ENCODE measurements around the gene TTC8.

TTC8 gene

DNA sequence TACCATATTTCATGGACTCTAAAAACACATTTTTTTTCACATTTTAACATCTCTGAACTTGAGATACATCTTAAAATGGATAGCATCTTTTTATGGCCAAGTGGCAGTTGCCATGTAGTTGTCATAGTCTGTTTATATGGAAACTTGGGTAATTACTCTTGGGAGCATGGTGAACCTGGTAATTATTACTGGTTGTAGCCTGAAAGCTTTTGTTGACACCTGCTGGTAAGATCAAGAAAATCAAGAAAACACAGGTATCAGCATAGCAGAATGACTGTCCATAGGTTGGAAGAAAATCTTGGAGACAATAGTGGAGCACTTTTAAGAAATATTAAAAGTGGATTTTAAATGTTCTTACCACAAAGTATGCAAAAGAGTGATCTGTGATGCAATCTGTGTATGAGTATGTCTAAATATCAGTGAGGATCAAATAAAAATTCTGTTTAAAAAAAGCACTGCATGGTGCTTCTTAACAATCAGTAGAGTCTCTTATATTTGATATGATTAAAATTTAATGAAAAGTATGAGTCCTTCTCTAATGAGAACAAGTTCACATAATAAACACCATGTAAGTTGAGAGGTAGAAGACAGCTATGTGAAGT is 44.2 kb downstream of the TTC8 start:
- DNase-seq (ENCODE audit: low read depth in 2 of 2): no peak

GRCh38 chr14:88870777-88871176 is 46.3 kb downstream of the TTC8 start:
- no peak for DNase-seq (ENCODE audit: low read depth in 2 of 2)

DNA sequence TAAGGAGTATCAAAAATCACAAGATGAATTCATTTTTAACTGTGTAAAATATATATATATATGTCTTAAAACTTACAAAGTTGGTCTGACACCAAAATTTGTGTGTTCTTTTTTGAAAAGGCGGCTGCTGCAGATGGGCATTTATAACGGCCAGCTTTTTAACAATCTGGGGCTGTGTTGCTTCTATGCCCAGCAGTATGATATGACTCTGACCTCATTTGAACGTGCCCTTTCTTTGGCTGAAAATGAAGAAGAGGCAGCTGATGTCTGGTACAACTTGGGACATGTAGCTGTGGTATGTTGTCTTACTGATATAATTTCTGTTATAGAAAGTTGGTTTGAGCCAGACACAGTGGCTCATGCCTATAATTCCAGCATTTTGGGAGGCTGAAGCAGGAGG is 47.0 kb downstream of the TTC8 start:
- no peak for DNase-seq (ENCODE audit: low read depth in 2 of 2)

DNA sequence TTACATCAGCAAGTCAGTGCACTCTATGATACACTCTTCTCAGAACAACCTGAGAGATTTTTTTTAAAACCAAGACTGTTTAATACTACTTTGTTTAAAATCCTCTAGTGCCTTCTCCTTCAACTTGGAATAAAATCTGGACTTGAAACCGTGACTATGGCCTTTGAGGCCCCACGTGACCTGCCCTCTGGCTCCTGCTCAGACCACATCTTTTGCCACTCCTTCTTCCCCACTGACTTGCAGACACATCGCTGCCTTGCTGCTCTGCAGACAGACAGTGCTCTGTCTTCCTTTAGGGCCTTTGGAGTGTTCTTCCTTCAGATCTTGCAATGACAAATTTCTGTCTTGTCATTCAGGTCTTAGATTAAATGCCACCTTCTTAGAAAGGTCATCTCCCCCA is 48.5 kb downstream of the TTC8 start:
- no peak for DNase-seq (ENCODE audit: low read depth in 2 of 2)

DNA sequence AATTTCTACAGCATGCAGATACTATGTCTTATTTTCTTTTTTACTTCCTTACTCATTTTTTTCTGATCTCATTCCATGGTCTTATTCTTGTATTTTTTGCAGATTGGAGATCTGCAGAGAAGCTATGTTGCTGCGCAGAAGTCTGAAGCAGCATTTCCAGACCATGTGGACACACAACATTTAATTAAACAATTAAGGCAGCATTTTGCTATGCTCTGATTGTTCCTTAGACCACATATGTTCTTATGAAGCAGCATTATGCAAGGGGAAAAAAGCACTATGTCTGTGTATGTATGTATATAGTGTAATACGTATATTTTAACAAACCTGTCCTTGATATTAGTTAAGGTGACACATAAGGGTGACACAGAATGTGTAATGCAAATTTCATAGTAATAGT is 52.7 kb downstream of the TTC8 start:
- no peak for DNase-seq (ENCODE audit: low read depth in 2 of 2)

GRCh38 chr14:88879022-88879421 is 54.6 kb downstream of the TTC8 start:
- no peak for DNase-seq (ENCODE audit: low read depth in 2 of 2)

GRCh38 chr14:88882236-88882635 is 57.8 kb downstream of the TTC8 start:
- no peak for DNase-seq (ENCODE audit: low read depth in 2 of 2)

DNA sequence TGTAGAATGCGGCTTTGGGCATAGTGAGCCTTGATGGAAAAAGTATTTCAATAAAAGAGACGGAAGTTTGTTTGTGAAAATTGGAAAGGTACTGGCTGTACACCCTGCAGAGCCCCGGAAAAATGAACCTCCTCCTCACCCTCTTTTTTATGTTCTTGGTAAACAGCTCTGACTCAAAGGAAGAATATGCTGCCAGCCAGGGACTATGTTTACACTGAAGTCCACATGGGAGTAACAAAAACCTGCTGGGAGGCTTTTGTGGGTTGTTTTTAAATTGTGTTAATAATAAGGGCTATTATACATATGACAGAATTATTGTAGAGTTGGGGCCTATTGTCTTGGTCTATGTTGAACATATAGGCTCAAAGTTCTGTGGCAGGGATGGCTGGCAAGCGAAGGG is 70.7 kb downstream of the TTC8 start:
- no peak for DNase-seq (ENCODE audit: low read depth in 2 of 2)

DNA sequence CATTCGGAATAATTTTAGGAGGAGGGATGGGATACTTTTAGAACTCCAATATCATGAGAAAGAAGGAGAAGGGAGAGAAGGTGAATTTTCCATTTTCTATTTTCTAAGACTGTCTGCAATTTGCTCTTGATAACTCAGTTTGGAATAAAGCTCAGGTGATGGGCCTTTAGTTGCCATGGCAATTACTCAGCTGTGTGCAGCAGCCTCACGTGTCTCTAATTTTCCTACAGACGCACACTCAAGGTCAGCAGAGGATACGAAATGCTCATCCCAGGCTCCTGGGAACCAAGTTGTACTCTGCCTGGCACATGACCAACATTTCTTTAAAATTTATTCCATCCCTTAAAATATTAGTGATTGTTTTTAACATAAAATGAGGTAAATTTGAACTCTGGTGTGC is 76.7 kb downstream of the TTC8 start:
- no peak for DNase-seq (ENCODE audit: low read depth in 2 of 2)

- DNase-seq (ENCODE audit: low read depth in 2 of 2): no peak
Observed at GRCh38 chr14:88901991-88902390, 77.5 kb downstream of the TTC8 start.

DNA sequence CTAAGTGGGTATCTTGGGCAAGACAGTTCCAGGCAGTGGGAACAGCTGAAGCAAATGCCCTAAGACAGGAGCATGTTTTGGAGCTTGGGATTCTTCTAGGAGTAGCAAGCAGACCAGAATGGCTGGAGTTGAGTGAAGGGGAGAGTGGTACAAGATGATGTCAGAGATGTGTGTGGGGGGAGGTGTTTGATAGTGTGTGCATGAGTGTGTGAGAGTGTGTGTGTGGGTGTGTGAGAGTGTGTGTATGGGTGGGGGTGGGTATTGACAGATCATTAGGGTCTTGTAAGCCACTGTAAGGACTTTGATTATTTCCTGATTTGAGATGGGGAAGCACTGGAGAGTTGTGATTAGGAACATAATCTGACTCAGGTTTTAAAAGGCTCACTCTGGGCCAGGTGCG is 78.4 kb downstream of the TTC8 start:
- DNase-seq (ENCODE audit: low read depth in 2 of 2): no peak

DNA sequence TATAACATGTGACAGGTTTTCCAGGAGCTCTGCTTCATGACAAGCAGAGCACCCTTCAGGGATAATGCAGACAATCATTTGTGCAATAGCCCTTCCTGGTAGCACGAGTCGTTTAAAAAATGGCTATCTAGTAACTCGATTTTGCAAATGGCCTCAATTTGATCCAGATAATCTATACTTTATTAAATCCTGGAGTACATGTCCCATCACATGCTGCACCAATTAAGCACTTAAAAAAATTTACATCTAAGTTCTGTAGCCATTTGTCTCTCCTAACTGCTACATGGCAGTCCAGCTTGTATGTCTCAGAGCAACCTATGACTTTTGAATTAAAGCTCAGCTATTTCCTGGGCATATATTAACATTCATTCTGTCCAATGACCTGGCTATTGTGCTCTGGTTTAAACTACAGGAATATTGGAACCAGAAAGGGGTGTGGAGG is 79.8 kb downstream of the TTC8 start:
- no peak for DNase-seq (ENCODE audit: low read depth in 2 of 2)

GRCh38 chr14:88904864-88905263 is 80.4 kb downstream of the TTC8 start:
- DNase-seq (ENCODE audit: low read depth in 2 of 2): no peak

DNA sequence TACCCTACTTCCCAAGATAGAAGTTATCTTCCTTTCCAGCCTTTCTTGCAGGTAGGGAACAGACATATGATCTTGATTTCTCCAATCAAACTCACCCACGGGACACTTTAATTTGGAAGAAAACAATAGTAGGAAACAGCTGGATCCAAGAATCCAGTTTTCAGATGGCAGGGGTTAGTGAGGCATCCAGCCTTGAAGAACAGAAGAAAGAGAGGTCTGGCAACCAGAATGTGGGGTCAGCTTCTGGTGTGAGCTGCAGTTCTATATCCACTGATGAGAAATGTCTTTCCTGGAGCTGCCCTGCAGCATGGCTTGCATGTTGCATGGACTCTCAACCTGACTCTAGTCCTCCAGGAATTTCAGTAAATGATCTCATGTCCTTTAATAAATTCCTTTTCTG is 83.8 kb downstream of the TTC8 start:
- no peak for DNase-seq (ENCODE audit: low read depth in 2 of 2)

DNA sequence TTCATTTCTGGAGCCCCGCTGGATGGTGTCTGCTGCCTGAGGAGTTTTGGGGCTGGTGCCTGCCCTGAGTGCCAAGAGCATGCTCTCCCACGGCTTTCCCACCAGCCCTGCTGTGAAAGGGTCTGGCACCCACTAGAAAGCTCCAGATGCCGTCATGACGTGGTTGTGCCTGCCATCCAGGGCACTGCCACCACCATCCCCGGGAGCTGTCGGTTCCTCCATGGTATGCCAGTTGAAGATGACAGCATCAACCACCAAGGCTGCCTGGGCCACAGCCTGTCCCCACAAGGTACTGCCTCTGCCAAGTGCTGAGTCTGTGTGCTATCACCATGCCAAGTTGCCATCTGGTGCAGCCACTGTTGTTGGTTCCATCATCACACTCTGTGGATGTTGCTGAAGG is 85.9 kb downstream of the TTC8 start:
- no peak for DNase-seq (ENCODE audit: low read depth in 2 of 2)

DNA sequence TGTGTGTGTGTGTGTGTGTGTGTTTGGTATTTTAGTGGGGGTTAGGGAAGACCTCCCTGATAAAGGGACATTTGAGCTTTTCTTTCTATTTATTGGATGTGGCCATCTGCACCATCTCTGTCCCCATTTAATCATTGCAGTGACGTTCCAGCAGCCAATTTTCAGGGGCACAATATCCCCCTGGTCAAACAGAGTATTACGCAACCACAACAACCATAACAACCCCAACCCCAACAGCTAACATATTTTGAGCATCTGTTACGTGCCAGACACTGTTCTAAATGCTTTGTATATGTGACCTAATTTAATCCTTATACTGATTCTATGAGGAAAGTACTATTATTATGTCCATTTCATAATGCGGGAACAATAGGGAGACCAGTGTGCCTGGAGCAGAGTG is 87.4 kb downstream of the TTC8 start:
- DNase-seq (ENCODE audit: low read depth in 2 of 2): no peak

DNA sequence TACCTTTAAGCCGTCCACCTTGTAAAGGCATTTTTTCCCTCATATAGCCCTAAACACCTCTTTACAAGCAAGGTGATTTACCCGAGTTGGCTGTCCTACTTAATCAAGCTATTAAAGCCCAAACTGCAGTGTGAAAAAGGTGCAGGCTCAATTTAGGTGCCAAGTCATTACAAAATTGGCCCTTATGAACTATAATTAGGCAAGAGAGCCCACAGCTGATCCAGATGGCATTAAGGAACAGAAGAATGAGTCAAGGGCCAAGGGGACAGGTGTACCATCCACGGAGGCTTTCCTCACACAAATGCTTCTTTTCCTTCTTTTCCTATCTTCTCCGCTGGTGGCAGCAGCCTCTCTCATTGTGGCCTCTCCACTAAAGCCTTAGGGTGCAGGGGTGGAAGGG is 90.5 kb downstream of the TTC8 start:
- DNase-seq (ENCODE audit: low read depth in 2 of 2): no peak

- no peak for DNase-seq (ENCODE audit: low read depth in 2 of 2)
Observed at GRCh38 chr14:88919502-88919901, 95.1 kb downstream of the TTC8 start.

Measured in activated CD4-positive, alpha-beta T cell treated with anti-CD3 and anti-CD28 coated beads for 24 hours (primary cell).